ENCODE measurements around the gene SWAP70.

Gene SWAP70

DNA sequence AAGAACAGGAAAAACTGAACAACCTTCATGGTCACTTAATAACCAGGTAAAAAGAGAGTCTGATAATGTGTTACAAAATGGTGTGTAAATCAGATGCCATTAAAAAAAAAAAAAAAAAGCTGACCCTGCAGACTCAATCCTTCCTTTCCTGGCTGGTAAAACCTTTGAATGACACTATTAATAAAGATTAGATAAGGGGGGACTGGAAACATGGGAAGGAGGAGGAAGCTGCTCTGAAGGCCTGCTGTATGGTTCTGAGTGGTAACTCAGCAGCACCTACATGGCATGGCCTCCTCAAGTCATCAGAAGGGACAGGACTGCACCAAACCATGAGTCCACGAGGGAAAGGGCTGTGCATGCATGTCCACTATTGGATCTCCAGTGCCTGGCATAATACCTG, 18.0 kb upstream of the SWAP70 start:
- TF ChIP-seq, protein P1, sequence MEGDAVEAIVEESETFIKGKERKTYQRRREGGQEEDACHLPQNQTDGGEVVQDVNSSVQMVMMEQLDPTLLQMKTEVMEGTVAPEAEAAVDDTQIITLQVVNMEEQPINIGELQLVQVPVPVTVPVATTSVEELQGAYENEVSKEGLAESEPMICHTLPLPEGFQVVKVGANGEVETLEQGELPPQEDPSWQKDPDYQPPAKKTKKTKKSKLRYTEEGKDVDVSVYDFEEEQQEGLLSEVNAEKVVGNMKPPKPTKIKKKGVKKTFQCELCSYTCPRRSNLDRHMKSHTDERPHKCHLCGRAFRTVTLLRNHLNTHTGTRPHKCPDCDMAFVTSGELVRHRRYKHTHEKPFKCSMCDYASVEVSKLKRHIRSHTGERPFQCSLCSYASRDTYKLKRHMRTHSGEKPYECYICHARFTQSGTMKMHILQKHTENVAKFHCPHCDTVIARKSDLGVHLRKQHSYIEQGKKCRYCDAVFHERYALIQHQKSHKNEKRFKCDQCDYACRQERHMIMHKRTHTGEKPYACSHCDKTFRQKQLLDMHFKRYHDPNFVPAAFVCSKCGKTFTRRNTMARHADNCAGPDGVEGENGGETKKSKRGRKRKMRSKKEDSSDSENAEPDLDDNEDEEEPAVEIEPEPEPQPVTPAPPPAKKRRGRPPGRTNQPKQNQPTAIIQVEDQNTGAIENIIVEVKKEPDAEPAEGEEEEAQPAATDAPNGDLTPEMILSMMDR (IDR thresholded peaks at IDR 0.05; ENCODE audit: low read depth, low read length, missing control alignments) = no peak
- in situ Hi-C loops (cut with HindIII; ENCODE audit: low sequenced_read_pairs) = no loop called here
- no peak overlapping the region for H3K4me3 ChIP-seq (ENCODE audit: low read depth, low read length)
- no peak for DNase-seq (ENCODE audit: low read depth)

GRCh38 chr11:9646324-9646723, 17.6 kb upstream of the SWAP70 start:
- TF ChIP-seq, protein P1 (IDR thresholded peaks at IDR 0.05; ENCODE audit: low read depth, low read length, missing control alignments) = no peak
- DNase-seq (ENCODE audit: low read depth) = no peak
- no peak overlapping the region for H3K4me3 ChIP-seq (ENCODE audit: low read depth, low read length)
- in situ Hi-C loops (cut with HindIII; ENCODE audit: low sequenced_read_pairs) = no loop called here

GRCh38 chr11:9651481-9651880, 12.4 kb upstream of the SWAP70 start:
- in situ Hi-C loops (cut with HindIII; ENCODE audit: low sequenced_read_pairs) = no loop called here
- TF ChIP-seq, protein P1 (IDR thresholded peaks at IDR 0.05; ENCODE audit: low read depth, low read length, missing control alignments) = no peak

GRCh38 chr11:9651899-9652748, 11.8 kb upstream of the SWAP70 start:
- TF ChIP-seq, protein P1 (IDR thresholded peaks at IDR 0.05; ENCODE audit: low read depth, low read length, missing control alignments) = no peak

More at GRCh38 chr11:9651481-9651880, 12.4 kb upstream of the SWAP70 start:
- no peak overlapping the region for H3K4me3 ChIP-seq (ENCODE audit: low read depth, low read length)
- DNase-seq (ENCODE audit: low read depth) = no peak

GRCh38 chr11:9653871-9654270, 10.0 kb upstream of the SWAP70 start:
- in situ Hi-C loops (cut with HindIII; ENCODE audit: low sequenced_read_pairs) = no loop called here
- DNase-seq (ENCODE audit: low read depth) = no peak
- TF ChIP-seq, protein P1 (IDR thresholded peaks at IDR 0.05; ENCODE audit: low read depth, low read length, missing control alignments) = no peak

More at GRCh38 chr11:9651899-9652748, 11.8 kb upstream of the SWAP70 start:
- no peak overlapping the region for H3K4me3 ChIP-seq (ENCODE audit: low read depth, low read length)
- in situ Hi-C loops (cut with HindIII; ENCODE audit: low sequenced_read_pairs) = no loop called here
- DNase-seq (ENCODE audit: low read depth) = no peak

GRCh38 chr11:9656864-9657263, 7.0 kb upstream of the SWAP70 start:
- in situ Hi-C loops (cut with HindIII; ENCODE audit: low sequenced_read_pairs) = no loop called here
- no peak for DNase-seq (ENCODE audit: low read depth)
- H3K4me3 ChIP-seq (ENCODE audit: low read depth, low read length) = no peak overlapping the region
- TF ChIP-seq, protein P1 (IDR thresholded peaks at IDR 0.05; ENCODE audit: low read depth, low read length, missing control alignments) = no peak

More at GRCh38 chr11:9653871-9654270, 10.0 kb upstream of the SWAP70 start:
- no peak overlapping the region for H3K4me3 ChIP-seq (ENCODE audit: low read depth, low read length)
